Gastrocnemius medialis (tissue), 4 donors: ENCODE data around the gene ZNF878. TPM values are rescaled to one million over a fixed set of nuclear protein-coding genes. Genes with fewer than 3 reads are reported as not detected.
"Not testable (repeated sequence)": the region's sequence is repeated elsewhere in the genome, so short reads cannot be mapped to it uniquely, and the experiment has no call there.

ENCODE experiments used
- ATAC-seq, 2 donors: fragments of 150-250 bp; one replicate each; pipeline ENCODE4 v1.9.1; 2016
- DNase-seq, 2 donors: peaks; one replicate each; pipeline ENCODE4 v3.0.0-alpha.2; 2019
- H3K27ac ChIP-seq, 4 donors: fragments of 200-600 bp; sonication (generic); 1 replicate in 1 of 4; 2 replicates in 3 of 4; pipeline ENCODE4 v1.5.1; 2016 to 2018; ENCODE audit warnings: mild to moderate bottlenecking in 2 of 4, moderate library complexity in 1 of 4
- H3K27me3 ChIP-seq, 3 donors: fragments of 200-600 bp; sonication (generic) in 2 of 3; 1 replicate in 1 of 3; 2 replicates in 2 of 3; pipeline versions ENCODE4 v1.5.1 to v1.6.0; 2016 to 2019; ENCODE audit warnings: mild to moderate bottlenecking in 1 of 3, moderate library complexity in 1 of 3
- H3K36me3 ChIP-seq, 2 donors: fragments of 200-600 bp; sonication (generic) in 1 of 2; one replicate each; pipeline ENCODE4 v1.5.1; 2017 to 2018
- H3K4me1 ChIP-seq, 2 donors: fragments of 200-600 bp; sonication (generic) in 1 of 2; one replicate each; pipeline ENCODE4 v1.5.1; 2016 to 2017; ENCODE audit warnings: mild to moderate bottlenecking in 2 of 2
- H3K4me3 ChIP-seq, 4 donors: fragments of 200-600 bp; sonication (generic) in 3 of 4; 1 replicate in 1 of 4; 2 replicates in 3 of 4; pipeline ENCODE4 v1.5.1; 2016 to 2019; ENCODE audit warnings: mild to moderate bottlenecking in 2 of 4
- H3K9me3 ChIP-seq, 3 donors: fragments of 200-600 bp; sonication (generic) in 2 of 3; 1 replicate in 1 of 3; 2 replicates in 2 of 3; pipeline ENCODE4 v1.5.1; 2016 to 2019
- CTCF ChIP-seq, 5 experiments: fragments of 450-650 bp in 3 of 5; fragments of 200-600 bp in 2 of 5; sonication (generic) in 2 of 5; IDR thresholded peaks in 4 of 5; conservative IDR thresholded peaks in 1 of 5; 1 replicate in 4 of 5; 2 replicates in 1 of 5; pipeline ENCODE4 v1.5.1; 2016 to 2019; ENCODE audit warnings: antibody characterized with exemption in 5 of 5, mild to moderate bottlenecking in 3 of 5, moderate library complexity in 3 of 5
- POLR2A ChIP-seq, 2 donors: fragments of 450-650 bp; IDR thresholded peaks; one replicate each; pipeline ENCODE4 v1.6.1; 2017; ENCODE audit warnings: antibody characterized with exemption in 2 of 2, mild to moderate bottlenecking in 2 of 2, moderate library complexity in 2 of 2
- in situ Hi-C, 4 donors: fragments of 200-750 bp; cut with MboI; loops; one replicate each; pipeline versions ENCODE4 v1.15.0 to v1.8.0; 2017; ENCODE audit warnings: low sequenced_read_pairs in 4 of 4
- intact Hi-C: fragments of 100-400 bp; cut with DNase I; formaldehyde crosslinking; loops from one replicate; pipeline ENCODE4 v1.15.1; 2023; ENCODE audit warnings: low total_unique reads
- total RNA-seq, 4 donors: library from RNA; depleted of rRNA; stranded (reverse); fragments of >200 nt; gene quantifications; one replicate each; pipeline versions ENCODE4 v1.1.0 to v1.2.3, GENCODE V29; 2016

The ZNF878 gene
- total RNA-seq, 4 donors from 2014 or later: not detected

- peaks cover 0 to 2% of the 10 kb centered on the region in 2 donors for H3K36me3 ChIP-seq
- no peaks in the 10 kb centered on the region for H3K9me3 ChIP-seq
- H3K27ac ChIP-seq: no peak overlapping the region
- H3K27me3 ChIP-seq: no peaks in the 10 kb centered on the region
- peak overlapping the region; percentile 46 to 71 (median 57) for H3K4me3 ChIP-seq
- no peak for DNase-seq
- intact Hi-C loops (no loop called here), in situ Hi-C loops (no loop called here)
- no peaks in the 10 kb centered on the region for H3K4me1 ChIP-seq
- ATAC-seq: no peak
- TF ChIP-seq POLR2A (IDR thresholded peaks at IDR 0.05): no peak
- no peak for TF ChIP-seq CTCF (IDR thresholded peaks at IDR 0.05 in 4 of 5, conservative IDR thresholded peaks at IDR 0.05 in 1 of 5)
Observed at GRCh38 chr19:12092956-12093355, 40.2 kb upstream of the ZNF878 start.

GRCh38 chr19:12092065-12092867, 39.5 kb upstream of the ZNF878 start:
- intact Hi-C loops: no loop called here
- DNase-seq (peak; percentile 59 to 65), ATAC-seq (peak; percentile 55 to 68)
- Histone ChIP-seq H3K27me3 (no peaks in the 10 kb centered on the region), H3K9me3 (no peaks in the 10 kb centered on the region), H3K4me3 (peak overlapping the region; percentile 46 to 71 (median 57)), H3K36me3 (no peaks in the 10 kb centered on the region), H3K27ac (peak overlapping the region; percentile 40 to 72 (median 52)), H3K4me1 (no peaks in the 10 kb centered on the region)
- TF ChIP-seq CTCF (IDR thresholded peaks at IDR 0.05 in 4 of 5, conservative IDR thresholded peaks at IDR 0.05 in 1 of 5) (no peak), POLR2A (IDR thresholded peaks at IDR 0.05) (peak in 1 of 2 donors; percentile 14)
- in situ Hi-C loops: no loop called here

- in situ Hi-C loops: no loop called here
Observed at GRCh38 chr19:12090807-12091206, 38.0 kb upstream of the ZNF878 start.

GRCh38 chr19:12085074-12085818, 32.5 kb upstream of the ZNF878 start:
- in situ Hi-C loops (no loop called here), intact Hi-C loops (no loop called here)
- Histone ChIP-seq H3K4me3 (no peak overlapping the region), H3K9me3 (peaks cover 0 to 18% (median 3%) of the 10 kb centered on the region in 3 donors), H3K36me3 (peaks cover 0 to 11% of the 10 kb centered on the region in 2 donors), H3K27me3 (no peaks in the 10 kb centered on the region), H3K27ac (no peak overlapping the region), H3K4me1 (no peaks in the 10 kb centered on the region)
- TF ChIP-seq POLR2A (IDR thresholded peaks at IDR 0.05) (no peak), CTCF (IDR thresholded peaks at IDR 0.05 in 4 of 5, conservative IDR thresholded peaks at IDR 0.05 in 1 of 5) (no peak)
- no peak for DNase-seq
- ATAC-seq: no peak

More at GRCh38 chr19:12090807-12091206, 38.0 kb upstream of the ZNF878 start:
- intact Hi-C loops: loop anchor here (2.0 kb wide), 1 partner anchor 50 kb away; the partner anchor contains the start of gene ZNF20
- Histone ChIP-seq H3K9me3 (no peaks in the 10 kb centered on the region), H3K4me3 (no peak overlapping the region), H3K4me1 (no peaks in the 10 kb centered on the region), H3K27ac (no peak overlapping the region), H3K36me3 (no peaks in the 10 kb centered on the region), H3K27me3 (no peaks in the 10 kb centered on the region)
- TF ChIP-seq POLR2A (IDR thresholded peaks at IDR 0.05) (no peak), CTCF (IDR thresholded peaks at IDR 0.05 in 4 of 5, conservative IDR thresholded peaks at IDR 0.05 in 1 of 5) (peak in 4 of 5 experiments; percentile 8 to 61 (median 36))
- no peak for ATAC-seq
- DNase-seq: peak in 1 of 2 donors; percentile 19

- intact Hi-C loops, in situ Hi-C loops, ATAC-seq, H3K4me3 ChIP-seq, DNase-seq, H3K27ac ChIP-seq, H3K27me3 ChIP-seq, H3K4me1 ChIP-seq: not testable (repeated sequence)
- Histone ChIP-seq H3K36me3 (peaks cover 0 to 28% of the 10 kb centered on the region in 2 donors), H3K9me3 (peaks cover 5 to 37% (median 14%) of the 10 kb centered on the region in 3 donors)
Observed at GRCh38 chr19:12083336-12083735, 30.6 kb upstream of the ZNF878 start.
